ENCODE results near the gene TRIM32.

DNA sequence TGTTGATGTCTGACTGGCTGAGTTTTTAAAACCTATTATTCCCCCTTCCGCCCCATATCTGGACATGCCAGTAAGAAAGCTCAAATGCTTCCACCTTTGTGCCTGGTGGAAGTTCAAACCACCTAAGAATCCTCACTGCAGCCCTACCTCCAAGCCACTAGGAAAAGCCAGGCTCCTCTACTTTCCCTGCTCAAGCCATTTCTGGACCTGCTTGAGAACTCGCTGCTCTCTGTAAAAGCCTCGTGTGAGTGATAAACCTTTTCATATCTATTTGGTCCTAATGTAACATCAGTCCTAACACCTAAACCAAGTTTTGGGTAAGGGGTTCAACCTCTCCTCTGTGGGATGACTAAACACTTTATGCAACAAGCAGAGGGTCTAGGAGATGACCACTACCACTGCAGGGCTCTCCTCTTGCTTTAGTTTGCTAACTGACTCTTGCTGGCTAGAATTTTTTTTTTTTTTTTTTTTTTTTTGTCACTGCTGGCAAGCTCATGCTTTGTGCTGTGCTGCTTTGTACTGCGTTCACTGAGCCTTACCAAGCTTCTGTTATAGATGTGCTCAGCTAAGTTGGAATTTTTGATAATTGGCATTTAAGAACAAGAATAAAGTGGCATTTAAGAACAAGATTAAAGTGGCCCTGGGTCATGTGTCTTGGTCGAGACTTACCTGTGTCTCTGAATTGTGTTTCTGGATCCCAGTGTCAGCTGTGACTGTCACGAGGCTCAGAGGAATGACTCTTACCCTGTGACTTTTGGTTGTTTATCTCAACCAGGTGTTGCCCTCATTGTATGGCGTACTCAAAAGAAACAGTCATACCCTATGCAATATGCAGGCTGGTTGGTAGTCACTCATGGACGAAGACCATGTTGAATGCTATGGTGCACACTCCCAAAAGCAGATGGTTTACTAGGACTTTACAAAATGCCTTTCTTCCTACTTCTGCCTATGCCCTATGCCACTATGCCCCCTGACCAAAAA is 19.5 kb downstream of the TRIM32 start:
- TF ChIP-seq, protein P1, sequence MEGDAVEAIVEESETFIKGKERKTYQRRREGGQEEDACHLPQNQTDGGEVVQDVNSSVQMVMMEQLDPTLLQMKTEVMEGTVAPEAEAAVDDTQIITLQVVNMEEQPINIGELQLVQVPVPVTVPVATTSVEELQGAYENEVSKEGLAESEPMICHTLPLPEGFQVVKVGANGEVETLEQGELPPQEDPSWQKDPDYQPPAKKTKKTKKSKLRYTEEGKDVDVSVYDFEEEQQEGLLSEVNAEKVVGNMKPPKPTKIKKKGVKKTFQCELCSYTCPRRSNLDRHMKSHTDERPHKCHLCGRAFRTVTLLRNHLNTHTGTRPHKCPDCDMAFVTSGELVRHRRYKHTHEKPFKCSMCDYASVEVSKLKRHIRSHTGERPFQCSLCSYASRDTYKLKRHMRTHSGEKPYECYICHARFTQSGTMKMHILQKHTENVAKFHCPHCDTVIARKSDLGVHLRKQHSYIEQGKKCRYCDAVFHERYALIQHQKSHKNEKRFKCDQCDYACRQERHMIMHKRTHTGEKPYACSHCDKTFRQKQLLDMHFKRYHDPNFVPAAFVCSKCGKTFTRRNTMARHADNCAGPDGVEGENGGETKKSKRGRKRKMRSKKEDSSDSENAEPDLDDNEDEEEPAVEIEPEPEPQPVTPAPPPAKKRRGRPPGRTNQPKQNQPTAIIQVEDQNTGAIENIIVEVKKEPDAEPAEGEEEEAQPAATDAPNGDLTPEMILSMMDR (conservative IDR thresholded peaks at IDR 0.05; ENCODE audit: low read length), result no peak
- TF ChIP-seq EZH2phosphoT487 (IDR thresholded peaks at IDR 0.05; ENCODE audit: borderline replicate concordance, low read depth, low read length), result no peak
